ENCODE data around the gene CNTN4. TPM values are rescaled to one million over a fixed set of nuclear protein-coding genes. Genes with fewer than 3 reads are reported as not detected.

Gene CNTN4
- total and polyA plus RNA-seq, 2 of the 8 experiments (the other 6 are each of a cell fraction or from before 2014, with no cell fraction given), result 0.41 to 2.2 TPM

DNA sequence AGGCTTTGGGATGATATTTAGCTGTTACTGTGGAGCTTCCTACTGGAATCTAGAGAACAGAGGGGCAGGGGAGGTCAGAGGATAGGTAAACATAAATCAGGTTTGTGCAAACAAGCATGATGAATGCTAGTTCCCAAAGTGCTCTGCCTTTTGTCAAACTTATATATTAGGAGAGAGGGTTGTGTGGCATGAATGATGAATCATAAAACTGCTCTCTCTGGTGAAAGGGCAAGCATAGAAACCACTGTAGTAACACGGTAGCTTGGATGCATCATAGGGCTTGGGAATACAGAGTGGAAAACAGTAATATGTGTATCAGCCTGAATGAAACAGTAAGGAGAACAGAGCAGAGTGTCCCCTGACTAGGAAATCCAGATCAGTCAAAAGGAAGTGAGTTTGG lies 524.8 kb downstream of the CNTN4 start (continued):
- TF ChIP-seq CHD7 (IDR thresholded peaks at IDR 0.05; ENCODE audit: insufficient replicate concordance, low read length), result no peak
- TF ChIP-seq CEBPB (IDR thresholded peaks at IDR 0.05; ENCODE audit: low read depth, low read length), result no peak
- no peak for TF ChIP-seq BCL11A (IDR thresholded peaks at IDR 0.05; ENCODE audit: low read depth in 2 of 2, low read length in 2 of 2)
- no peak for TF ChIP-seq PHF8 (conservative IDR thresholded peaks at IDR 0.05; ENCODE audit: low read depth, low read length)
- no peak for TF ChIP-seq FOSL1 (IDR thresholded peaks at IDR 0.05; ENCODE audit: insufficient read depth, low read depth, low read length)
- no peak for TF ChIP-seq BACH1 (IDR thresholded peaks at IDR 0.05; ENCODE audit: low read length)
- no peak for TF ChIP-seq HDAC2 (IDR thresholded peaks at IDR 0.05; ENCODE audit: borderline replicate concordance in 1 of 2, low read depth in 2 of 2, low read length in 2 of 2)
- no peak for TF ChIP-seq CHD2 (IDR thresholded peaks at IDR 0.05; ENCODE audit: low read length)
